ENCODE data around the gene INSL3. TPM values are rescaled to one million over a fixed set of nuclear protein-coding genes. Genes with fewer than 3 reads are reported as not detected.
"Not testable (repeated sequence)": the region's sequence is repeated elsewhere in the genome, so short reads cannot be mapped to it uniquely, and the experiment has no call there.

The INSL3 gene
- polyA plus RNA-seq, 4 donors: 0.21 to 0.40 (median 0.26) TPM

DNA sequence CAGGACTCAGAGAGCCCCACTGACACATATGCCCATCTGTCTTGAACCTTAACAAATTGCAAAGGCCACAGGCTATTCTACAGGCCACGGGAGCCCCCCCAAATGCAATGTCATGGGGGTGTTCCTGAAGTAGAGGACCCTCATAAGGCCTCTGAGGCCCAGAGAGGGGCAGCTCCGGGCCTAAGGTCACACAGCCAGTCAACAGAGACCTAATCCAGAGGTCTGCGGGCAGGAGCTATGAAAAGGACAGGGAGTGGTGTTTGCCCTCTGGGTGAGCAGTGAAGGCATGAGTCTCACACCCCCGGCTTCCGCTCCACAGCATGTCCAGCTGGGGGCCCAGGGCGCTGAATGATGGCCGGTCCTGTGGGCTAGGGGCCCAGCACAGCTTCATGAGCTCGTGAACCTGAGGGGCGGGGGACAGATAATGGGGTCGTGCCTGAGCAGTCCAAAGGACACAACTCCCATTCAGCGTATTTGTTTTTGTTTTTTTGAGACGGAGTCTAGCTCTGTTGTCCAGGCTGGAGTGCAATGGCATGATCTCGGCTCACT, 5.3 kb upstream of the INSL3 start:
- no peak for DNase-seq (ENCODE audit: low read depth in 4 of 4, low spot score in 3 of 4)

GRCh38 chr19:17824339-17824738, 3.0 kb upstream of the INSL3 start:
- DNase-seq (ENCODE audit: low read depth in 4 of 4, low spot score in 3 of 4): no peak

DNA sequence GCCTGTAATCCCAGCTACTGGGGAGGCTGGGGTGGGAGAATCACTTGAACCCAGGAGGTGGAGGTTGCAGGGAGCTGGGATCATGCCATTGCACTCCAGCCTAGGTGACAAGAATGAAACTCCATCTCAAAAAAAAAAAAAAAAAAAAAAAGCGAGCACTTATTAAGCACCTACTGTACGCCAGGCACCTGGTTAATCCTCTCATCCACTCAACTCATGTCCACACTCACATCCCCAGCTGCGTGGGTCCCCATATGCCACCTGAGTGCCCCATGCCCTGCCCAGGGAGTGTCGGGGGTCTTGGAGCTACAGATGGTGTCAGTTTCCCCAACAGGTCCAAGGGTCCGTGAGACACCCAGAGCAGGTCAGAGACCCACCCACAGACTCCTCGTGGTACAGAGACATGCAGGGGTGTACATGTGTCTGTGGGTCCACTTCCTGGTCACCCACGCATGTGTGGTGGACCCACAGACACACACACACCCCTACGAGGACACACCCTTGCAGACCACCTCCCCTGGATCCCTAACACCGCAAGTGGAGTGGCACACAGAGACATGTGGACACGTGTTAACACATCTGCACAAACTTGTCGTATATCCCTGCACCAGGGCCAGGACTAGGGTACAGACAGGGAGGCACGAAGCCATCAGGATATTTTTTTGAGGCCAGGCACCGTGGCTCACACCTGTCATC, 3.5 kb downstream of the INSL3 start:
- no peak for DNase-seq (ENCODE audit: low read depth in 4 of 4, low spot score in 3 of 4)

GRCh38 chr19:17812099-17812498, 9.2 kb downstream of the INSL3 start:
- no peak for DNase-seq (ENCODE audit: low read depth in 4 of 4, low spot score in 3 of 4)

GRCh38 chr19:17811681-17812080, 9.6 kb downstream of the INSL3 start:
- no peak for DNase-seq (ENCODE audit: low read depth in 4 of 4, low spot score in 3 of 4)

DNA sequence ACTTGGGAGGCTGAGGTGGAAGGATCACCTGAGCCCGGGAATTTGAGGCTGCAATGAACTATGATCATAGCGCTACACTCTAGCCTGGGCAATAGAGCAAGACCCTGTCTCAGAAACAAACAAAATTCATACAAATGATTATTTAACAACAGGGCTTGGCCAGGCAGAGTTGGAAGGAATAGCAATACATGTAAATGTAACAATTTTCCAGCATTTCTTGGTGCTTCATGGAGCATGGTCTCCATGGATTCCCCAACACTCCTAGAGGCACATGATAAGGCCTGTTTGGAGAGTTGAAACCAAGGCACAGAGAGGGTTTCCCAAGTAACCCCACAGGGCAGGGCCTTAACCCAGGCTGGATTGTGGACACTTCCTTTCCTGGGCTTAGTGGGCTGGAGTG, 10.2 kb downstream of the INSL3 start:
- no peak for DNase-seq (ENCODE audit: low read depth in 4 of 4, low spot score in 3 of 4)

GRCh38 chr19:17807731-17808316, 13.5 kb downstream of the INSL3 start:
- DNase-seq (ENCODE audit: low read depth in 4 of 4, low spot score in 3 of 4): no peak

DNA sequence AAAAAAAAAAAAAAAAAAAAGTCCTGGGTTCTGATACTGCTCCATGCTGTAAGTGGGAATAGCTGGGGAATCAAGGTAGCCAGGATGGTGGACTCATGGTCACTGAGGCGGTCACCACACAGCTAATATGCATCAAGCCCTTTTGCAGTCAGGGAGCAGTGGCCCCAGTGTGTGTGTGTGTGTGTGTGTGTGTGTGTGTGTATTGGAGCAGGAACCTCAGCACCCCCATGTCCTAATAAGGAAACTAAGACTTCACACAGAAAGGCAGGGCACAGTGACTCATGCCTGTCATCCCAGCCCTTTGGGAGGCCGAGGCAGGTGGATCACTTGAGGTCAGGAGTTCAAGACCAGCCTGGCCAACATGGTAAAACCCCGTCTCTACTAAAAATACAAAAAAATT, 14.4 kb downstream of the INSL3 start:
- DNase-seq (ENCODE audit: low read depth in 4 of 4, low spot score in 3 of 4): no peak

DNA sequence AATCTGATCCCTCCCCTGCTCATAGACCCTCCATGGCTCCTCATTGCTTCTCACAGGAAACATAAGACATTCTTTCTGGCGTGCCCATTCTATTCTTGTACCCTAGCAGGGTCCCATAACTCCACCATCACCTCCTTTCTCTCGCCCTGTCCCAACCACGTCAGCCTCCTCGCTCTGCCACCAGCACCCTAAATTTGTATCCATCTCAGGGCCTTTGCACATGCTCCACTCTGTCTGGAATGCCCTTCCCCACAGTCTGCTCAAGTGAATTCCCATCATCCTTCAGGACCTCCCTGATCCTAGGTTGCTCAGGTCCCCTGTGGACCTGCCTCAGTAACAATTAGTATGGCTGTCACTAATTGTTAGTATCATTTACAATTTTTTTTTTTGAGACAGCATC, 15.9 kb downstream of the INSL3 start:
- no peak for DNase-seq (ENCODE audit: low read depth in 4 of 4, low spot score in 3 of 4)

DNA sequence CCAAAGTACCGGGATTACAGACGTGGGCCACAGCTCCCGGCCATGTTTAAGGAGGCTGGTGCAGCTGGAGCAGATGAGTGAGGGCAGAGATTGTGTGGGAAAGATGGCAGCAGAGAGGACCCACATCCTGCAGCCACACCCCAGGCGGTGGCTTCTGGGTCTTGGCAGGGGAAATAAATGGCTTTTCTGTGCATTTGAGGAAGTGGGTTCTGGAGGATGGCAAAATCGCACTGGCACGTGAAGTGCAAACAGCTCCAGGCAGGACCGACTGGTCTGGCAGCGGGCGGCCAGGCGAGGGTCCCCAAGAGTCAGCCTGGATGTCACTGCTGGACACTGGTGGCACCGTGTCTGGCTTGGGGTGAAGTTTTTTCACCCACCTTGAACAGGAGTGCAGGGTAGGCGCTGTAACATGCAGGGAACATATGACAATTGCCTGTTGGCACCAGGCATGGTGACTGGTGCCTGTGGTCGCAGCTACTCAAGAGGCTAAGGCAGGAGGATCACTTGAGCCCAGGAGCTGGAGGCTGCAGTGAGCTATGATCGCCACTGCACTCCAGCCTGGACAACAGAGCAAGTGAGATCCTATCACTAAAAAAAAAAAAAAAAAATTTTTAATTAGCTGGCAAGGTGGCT, 17.9 kb downstream of the INSL3 start:
- no peak for DNase-seq (ENCODE audit: low read depth in 4 of 4, low spot score in 3 of 4)

- DNase-seq (ENCODE audit: low read depth in 4 of 4, low spot score in 3 of 4): no peak
These were observed 19.0 kb downstream of the INSL3 start for GRCh38 chr19:17802137-17802858.

GRCh38 chr19:17798599-17798998, 22.7 kb downstream of the INSL3 start:
- DNase-seq (ENCODE audit: low read depth in 4 of 4, low spot score in 3 of 4): not testable (repeated sequence)

- no peak for DNase-seq (ENCODE audit: low read depth in 4 of 4, low spot score in 3 of 4)
These were observed 23.7 kb downstream of the INSL3 start for GRCh38 chr19:17797424-17798201.

GRCh38 chr19:17796838-17797423, 24.4 kb downstream of the INSL3 start:
- no peak for DNase-seq (ENCODE audit: low read depth in 4 of 4, low spot score in 3 of 4)

- DNase-seq (ENCODE audit: low read depth in 4 of 4, low spot score in 3 of 4): no peak
These were observed 25.1 kb downstream of the INSL3 start for GRCh38 chr19:17796013-17796837.

DNA sequence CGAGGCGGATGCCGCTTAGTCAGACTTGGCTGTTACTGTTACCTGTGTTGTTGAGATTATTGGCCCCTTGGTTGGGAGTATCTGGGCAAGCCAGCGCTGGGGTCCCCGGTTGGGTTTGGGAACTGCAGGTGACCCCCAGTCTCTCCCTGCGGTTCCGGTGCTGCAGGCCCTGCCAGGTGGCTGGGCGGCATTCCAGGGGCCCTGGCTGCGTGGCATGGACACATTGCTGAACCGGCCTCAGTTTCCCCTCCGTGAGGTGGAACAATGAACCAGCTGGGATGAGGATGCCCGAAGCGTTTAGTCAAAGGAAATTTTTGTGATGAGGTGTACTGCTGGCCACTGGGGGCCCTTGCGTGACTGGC, 25.8 kb downstream of the INSL3 start:
- DNase-seq (ENCODE audit: low read depth in 4 of 4, low spot score in 3 of 4): no peak

- DNase-seq (ENCODE audit: low read depth in 4 of 4, low spot score in 3 of 4): no peak
These were observed 26.4 kb downstream of the INSL3 start, which contains the start of gene B3GNT3 for GRCh38 chr19:17794731-17795494. Gene B3GNT3 (plus strand): TSS chr19:17795138. CDS start chr19:17807808, 12,670 bp downstream.

GRCh38 chr19:17794412-17794730, 26.9 kb downstream of the INSL3 start:
- DNase-seq (ENCODE audit: low read depth in 4 of 4, low spot score in 3 of 4): no peak
